ENCODE results near the gene ADH1C.
"Not testable (repeated sequence)": the region's sequence is repeated elsewhere in the genome, so short reads cannot be mapped to it uniquely, and the experiment has no call there.

ADH1C gene

GRCh38 chr4:99352602-99353537 is at the start of gene ADH1C:
Gene ADH1C, minus strand, starts transcription at chr4:99352746. Its CDS starts 71 bp downstream, at chr4:99352675.
- DNase-seq (ENCODE audit: low read depth, low spot score), result no peak

GRCh38 chr4:99400831-99401230 is 48.3 kb upstream of the ADH1C start:
- DNase-seq (ENCODE audit: low read depth, low spot score), result no peak

GRCh38 chr4:99399017-99399416 is 46.5 kb upstream of the ADH1C start:
- DNase-seq (ENCODE audit: low read depth, low spot score), result no peak

- no peak for DNase-seq (ENCODE audit: low read depth, low spot score)
Measured at GRCh38 chr4:99395595-99396364, 43.2 kb upstream of the ADH1C start.

GRCh38 chr4:99394896-99395295 is 42.4 kb upstream of the ADH1C start:
- DNase-seq (ENCODE audit: low read depth, low spot score), result no peak

- no peak for DNase-seq (ENCODE audit: low read depth, low spot score)
Measured at GRCh38 chr4:99390055-99390454, 37.5 kb upstream of the ADH1C start.

GRCh38 chr4:99389606-99390005 is 37.1 kb upstream of the ADH1C start:
- DNase-seq (ENCODE audit: low read depth, low spot score), result no peak

GRCh38 chr4:99383833-99384392 is 31.4 kb upstream of the ADH1C start:
- no peak for DNase-seq (ENCODE audit: low read depth, low spot score)

GRCh38 chr4:99383399-99383798 is 30.9 kb upstream of the ADH1C start:
- DNase-seq (ENCODE audit: low read depth, low spot score), result no peak

- no peak for DNase-seq (ENCODE audit: low read depth, low spot score)
Measured at GRCh38 chr4:99382745-99383360, 30.3 kb upstream of the ADH1C start.

GRCh38 chr4:99381588-99382175 is 29.1 kb upstream of the ADH1C start:
- no peak for DNase-seq (ENCODE audit: low read depth, low spot score)

GRCh38 chr4:99379571-99379970 is 27.0 kb upstream of the ADH1C start:
- no peak for DNase-seq (ENCODE audit: low read depth, low spot score)

GRCh38 chr4:99378876-99379275 is 26.3 kb upstream of the ADH1C start:
- no peak for DNase-seq (ENCODE audit: low read depth, low spot score)

- DNase-seq (ENCODE audit: low read depth, low spot score), result not testable (repeated sequence)
Measured at GRCh38 chr4:99377341-99377740, 24.8 kb upstream of the ADH1C start.

GRCh38 chr4:99372464-99372863 is 19.9 kb upstream of the ADH1C start:
- DNase-seq (ENCODE audit: low read depth, low spot score), result not testable (repeated sequence)

- not testable (repeated sequence) for DNase-seq (ENCODE audit: low read depth, low spot score)
Measured at GRCh38 chr4:99367817-99368216, 15.3 kb upstream of the ADH1C start.

GRCh38 chr4:99366491-99366890 is 13.9 kb upstream of the ADH1C start:
- DNase-seq (ENCODE audit: low read depth, low spot score), result no peak

GRCh38 chr4:99362768-99363167 is 10.2 kb upstream of the ADH1C start:
- DNase-seq (ENCODE audit: low read depth, low spot score), result no peak

- DNase-seq (ENCODE audit: low read depth, low spot score), result no peak
Measured at GRCh38 chr4:99361899-99362275, 9.3 kb upstream of the ADH1C start.

- DNase-seq (ENCODE audit: low read depth, low spot score), result no peak
Measured at GRCh38 chr4:99361268-99361898, 8.8 kb upstream of the ADH1C start.

All from activated CD4-positive, CD25-positive, alpha-beta regulatory T cell treated with anti-CD3 and anti-CD28 coated beads, Interleukin-2, amount 50 U/mL, for 16 hours (primary cell).